22Rv1 (cell line): ENCODE data around the gene ADSS2.

ENCODE experiments used
- H3K27ac ChIP-seq: fragments of 450-650 bp; 2 replicates; pipeline ENCODE4 v1.5.1; 2017
- CTCF ChIP-seq: fragments of 450-650 bp; IDR thresholded peaks from 2 replicates; pipeline ENCODE4 v1.5.1; 2017; ENCODE audit warnings: mild to moderate bottlenecking
- ZFX ChIP-seq: fragments of 450-650 bp; IDR thresholded peaks from 2 replicates; pipeline ENCODE4 v1.6.1; 2017; ENCODE audit warnings: antibody characterized with exemption, borderline replicate concordance

Gene ADSS2

GRCh38 chr1:244429818-244430217 is 21.9 kb downstream of the ADSS2 start:
- TF ChIP-seq CTCF: no peak
- no peak overlapping the region for H3K27ac ChIP-seq

GRCh38 chr1:244427647-244428046 is 24.1 kb downstream of the ADSS2 start:
- H3K27ac ChIP-seq: no peak overlapping the region
- no peak for TF ChIP-seq CTCF
- TF ChIP-seq ZFX: no peak

- no peak for TF ChIP-seq CTCF
- no peak for TF ChIP-seq ZFX
- H3K27ac ChIP-seq: no peak overlapping the region
Measured at GRCh38 chr1:244424649-244425334, 26.9 kb downstream of the ADSS2 start.

GRCh38 chr1:244422174-244422573 is 29.5 kb downstream of the ADSS2 start:
- TF ChIP-seq ZFX: no peak
- no peak for TF ChIP-seq CTCF
- no peak overlapping the region for H3K27ac ChIP-seq

GRCh38 chr1:244419024-244419423 is 32.7 kb downstream of the ADSS2 start:
- TF ChIP-seq ZFX (no peak), CTCF (no peak)
- H3K27ac ChIP-seq: no peak overlapping the region

- no peak overlapping the region for H3K27ac ChIP-seq
- TF ChIP-seq CTCF (no peak), ZFX (no peak)
Measured at GRCh38 chr1:244414543-244414942, 37.2 kb downstream of the ADSS2 start.

- H3K27ac ChIP-seq: no peak overlapping the region
- no peak for TF ChIP-seq ZFX
- TF ChIP-seq CTCF: no peak
Measured at GRCh38 chr1:244413736-244414135, 38.0 kb downstream of the ADSS2 start.
